HCT116 (cell line): ENCODE data around the gene CDK5RAP2. TPM values are rescaled to one million over a fixed set of nuclear protein-coding genes. Genes with fewer than 3 reads are reported as not detected.

ENCODE experiments used
- ATAC-seq: fragments of 200-7000 bp; cut with Tn5 transposase; 2 replicates; pipeline ENCODE4 v1.9.1; 2020; ENCODE audit warnings: mild to moderate bottlenecking, moderate library complexity
- BruUV-seq: library from RNA; stranded (reverse); fragments of 400-500 nt; replicated peaks from 2 replicates; lab custom pipeline; 2021; lab: Mats Ljungman, UMichigan
- CTCF ChIA-PET: fragments of 300-600 bp; sonication (Branson Sonifier 250); formaldehyde crosslinking; loops from one replicate; lab custom pipeline; 2021; ENCODE audit warnings: antibody characterized with exemption; lab: Charles Lee
- POLR2A ChIA-PET: fragments of 300-600, 350-600 bp; sonication (Branson Sonifier 250); formaldehyde crosslinking; loops from one replicate; lab custom pipeline; 2021; ENCODE audit warnings: antibody characterized with exemption; lab: Charles Lee
- RAD21 ChIA-PET, 2 experiments: fragments of 300-600 bp; sonication (Branson Sonifier 250); formaldehyde crosslinking; loops; one replicate each; lab custom pipeline; 2023; ENCODE audit warnings: low total read pairs in 2 of 2; ENCODE audit not compliant: uncharacterized antibody in 2 of 2, unreplicated experiment in 2 of 2, low non-redundant PET in 1 of 2; lab: Charles Lee
- DNase-seq: peaks from one replicate; pipeline ENCODE4 v3.0.0-alpha.2; 2010; ENCODE audit warnings: low read depth, low spot score
- H2AFZ ChIP-seq: fragments of 200-600 bp; shearing (Covaris generic), sonication (generic); 2 replicates; pipeline ENCODE4 v1.6.1; 2017; ENCODE audit warnings: low read depth, mixed run types, mixed read lengths, antibody characterized with exemption, low read length; ENCODE audit not compliant: poor library complexity, severe bottlenecking
- H3K27ac ChIP-seq: 2 replicates; pipeline ENCODE4 v1.5.1; 2012; ENCODE audit warnings: low read depth, low read length
- H3K27me3 ChIP-seq: fragments of 200-600 bp; sonication (generic); 2 replicates; pipeline ENCODE4 v1.6.1; 2016; ENCODE audit warnings: mixed run types, low read length, mixed read lengths; ENCODE audit not compliant: insufficient read depth
- H3K36me3 ChIP-seq, 2 experiments: fragments of 200-500 bp in 1 of 2; fragments of 200-600 bp in 1 of 2; sonication (Bioruptor generic) in 1 of 2; sonication (generic) in 1 of 2; 2 replicates each; pipeline versions ENCODE4 v1.5.1 to v1.6.1; 2014 to 2016; ENCODE audit warnings: low read length in 2 of 2, inconsistent platforms in 1 of 2, mixed read lengths in 1 of 2, mixed run types in 1 of 2; ENCODE audit not compliant: insufficient read depth in 2 of 2, control insufficient read depth in 1 of 2
- H3K4me1 ChIP-seq, 2 experiments: fragments of 200-600 bp in 1 of 2; sonication (generic) in 1 of 2; 2 replicates each; pipeline versions ENCODE4 v1.5.1 to v1.6.1; 2012 to 2017; ENCODE audit warnings: low read length in 2 of 2, inconsistent platforms in 1 of 2, mild to moderate bottlenecking in 1 of 2, mixed read lengths in 1 of 2, mixed run types in 1 of 2, moderate library complexity in 1 of 2; ENCODE audit not compliant: insufficient read depth in 2 of 2, control insufficient read depth in 1 of 2
- H3K4me2 ChIP-seq: fragments of 200-600 bp; sonication (generic); 2 replicates; pipeline ENCODE4 v1.6.1; 2017; ENCODE audit warnings: mixed run types, low read length, mixed read lengths
- H3K4me3 ChIP-seq, 2 experiments: fragments of 200-600 bp in 1 of 2; sonication (generic) in 1 of 2; replicated peaks in 1 of 2; 2 replicates each; pipeline ENCODE4 v1.5.1; 2011 to 2016; ENCODE audit warnings: low read length in 2 of 2, control low read depth in 1 of 2, low read depth in 1 of 2, mild to moderate bottlenecking in 1 of 2, mixed read lengths in 1 of 2, mixed run types in 1 of 2
- H3K79me2 ChIP-seq: fragments of 200-600 bp; sonication (generic); 2 replicates; pipeline ENCODE4 v1.6.1; 2017; ENCODE audit warnings: mild to moderate bottlenecking, mixed run types, low read length, moderate library complexity, mixed read lengths; ENCODE audit not compliant: insufficient read depth
- H3K9ac ChIP-seq: fragments of 200-600 bp; sonication (generic); 2 replicates; pipeline ENCODE4 v1.6.1; 2016; ENCODE audit warnings: low read length, mixed read lengths
- H3K9me2 ChIP-seq: fragments of 200-600 bp; sonication (generic), shearing (Covaris generic); 2 replicates; pipeline ENCODE4 v1.6.1; 2017; ENCODE audit warnings: mixed run types, mild to moderate bottlenecking, moderate library complexity; ENCODE audit not compliant: insufficient read depth
- H3K9me3 ChIP-seq, 2 experiments: fragments of 200-500 bp in 1 of 2; fragments of 200-600 bp in 1 of 2; sonication (Bioruptor generic) in 1 of 2; sonication (generic) in 1 of 2; 2 replicates each; pipeline ENCODE4 v1.6.1; 2014 to 2017; ENCODE audit warnings: low read length in 2 of 2, mixed read lengths in 2 of 2, inconsistent platforms in 1 of 2, low read depth in 1 of 2, mild to moderate bottlenecking in 1 of 2, mixed run types in 1 of 2, moderate library complexity in 1 of 2; ENCODE audit not compliant: control insufficient read depth in 1 of 2, insufficient read depth in 1 of 2
- H4K20me1 ChIP-seq: fragments of 200-600 bp; sonication (generic), shearing (Covaris generic); 2 replicates; pipeline ENCODE4 v1.6.1; 2017; ENCODE audit warnings: mixed run types, mild to moderate bottlenecking, moderate library complexity; ENCODE audit not compliant: insufficient read depth
- CBX3 ChIP-seq: IDR thresholded peaks from 2 replicates; pipeline ENCODE4 v1.6.1; 2012; ENCODE audit warnings: low read depth
- CEBPB ChIP-seq: IDR thresholded peaks from 2 replicates; pipeline ENCODE4 v1.6.1; 2012; ENCODE audit warnings: low read depth
- CTCF ChIP-seq, 3 experiments: fragments of 200-600 bp in 1 of 3; sonication (generic) in 1 of 3; IDR thresholded peaks in 2 of 3; conservative IDR thresholded peaks in 1 of 3; 2 replicates each; pipeline ENCODE4 v1.5.1; 2012 to 2017; ENCODE audit warnings: low read depth in 2 of 3, low read length in 2 of 3, antibody characterized with exemption in 1 of 3, borderline replicate concordance in 1 of 3, control low read depth in 1 of 3, mild to moderate bottlenecking in 1 of 3, mixed read lengths in 1 of 3, mixed run types in 1 of 3, moderate library complexity in 1 of 3; ENCODE audit not compliant: insufficient read depth in 1 of 3
- ELF1 ChIP-seq: IDR thresholded peaks from 2 replicates; pipeline ENCODE4 v1.6.1; 2012; ENCODE audit warnings: low read depth, borderline replicate concordance
- EZH2 ChIP-seq: fragments of 200-600 bp; sonication (generic); IDR thresholded peaks from 2 replicates; pipeline ENCODE4 v1.6.1; 2017; ENCODE audit warnings: antibody characterized with exemption, mixed run types
- EZH2phosphoT487 ChIP-seq: fragments of 200-600 bp; IDR thresholded peaks from 2 replicates; pipeline ENCODE4 v1.6.1; 2018; ENCODE audit warnings: antibody characterized with exemption, borderline replicate concordance
- JUND ChIP-seq: IDR thresholded peaks from 2 replicates; pipeline ENCODE4 v1.6.1; 2012
- POLR2AphosphoS5 ChIP-seq: IDR thresholded peaks from 2 replicates; pipeline ENCODE4 v1.6.1; 2011; ENCODE audit warnings: mild to moderate bottlenecking, low read depth, low read length, moderate library complexity
- SIN3A ChIP-seq: IDR thresholded peaks from 2 replicates; pipeline ENCODE4 v1.6.1; 2012; ENCODE audit warnings: low read depth
- SP1 ChIP-seq: IDR thresholded peaks from 2 replicates; pipeline ENCODE4 v1.6.1; 2012; ENCODE audit warnings: low read depth
- SRF ChIP-seq: IDR thresholded peaks from 2 replicates; pipeline ENCODE4 v1.6.1; 2012; ENCODE audit warnings: low read depth
- ZFX ChIP-seq: fragments of 450-650 bp; IDR thresholded peaks from 2 replicates; pipeline ENCODE4 v1.6.1; 2017
- ZNF274 ChIP-seq: fragments of 200-500 bp; sonication (Bioruptor generic); IDR thresholded peaks from 2 replicates; pipeline ENCODE4 v1.6.1; 2014; ENCODE audit warnings: mild to moderate bottlenecking, low read depth, low read length, inconsistent platforms
- intact Hi-C: fragments of 100-400 bp; cut with micrococcal nuclease; formaldehyde crosslinking; loops from 2 replicates; pipeline ENCODE4 v1.10.0; 2022
- total RNA-seq: library from RNA; stranded (reverse); gene quantifications from one replicate; pipeline ENCODE4 v1.2.1, GENCODE V29; 2021; ENCODE audit not compliant: unreplicated experiment

The CDK5RAP2 gene
- total RNA-seq, 1 experiment from 2014 or later: 56.2 TPM

GRCh38 chr9:120411862-120412424, 168.0 kb downstream of the CDK5RAP2 start:
- no peak overlapping the region for H3K9ac ChIP-seq
- RAD21 ChIA-PET: no interaction called here
- H3K4me1 ChIP-seq: no peaks in the 10 kb centered on the region
- POLR2A ChIA-PET: no interaction called here
- no peak for TF ChIP-seq CTCF (IDR thresholded peaks at IDR 0.05 in 2 of 3, conservative IDR thresholded peaks at IDR 0.05 in 1 of 3; ENCODE audit: borderline replicate concordance in 1 of 3, insufficient read depth in 1 of 3, low read depth in 2 of 3, low read length in 2 of 3)
- no peak for TF ChIP-seq CEBPB
- H3K9me2 ChIP-seq: no peaks in the 10 kb centered on the region
- no peaks in the 10 kb centered on the region for H3K79me2 ChIP-seq
- intact Hi-C loops: no loop called here
- DNase-seq (no peak), ATAC-seq (no peak)
- no TSS peak for BruUV-seq
- CTCF ChIA-PET: no interaction called here
- H3K27me3 ChIP-seq: no peaks in the 10 kb centered on the region
- H3K4me3 ChIP-seq: no peak overlapping the region
- H3K27ac ChIP-seq: no peak overlapping the region
- no peak overlapping the region for H3K4me2 ChIP-seq
- no peak overlapping the region for H2AFZ ChIP-seq
- no peaks in the 10 kb centered on the region for H4K20me1 ChIP-seq
- no peaks in the 10 kb centered on the region for H3K9me3 ChIP-seq
- H3K36me3 ChIP-seq: peaks cover 13 to 20% of the 10 kb centered on the region in 2 experiments; a peak in 3 of 4 replicates

- no TSS peak for BruUV-seq
These were observed 169.0 kb downstream of the CDK5RAP2 start for GRCh38 chr9:120410925-120411501.

More at GRCh38 chr9:120410925-120411501, 169.0 kb downstream of the CDK5RAP2 start:
- RAD21 ChIA-PET: no interaction called here
- Histone ChIP-seq H3K27ac (no peak overlapping the region), H3K27me3 (no peaks in the 10 kb centered on the region), H3K9me3 (no peaks in the 10 kb centered on the region), H3K4me3 (no peak overlapping the region), H3K4me2 (no peak overlapping the region), H3K9ac (no peak overlapping the region), H3K4me1 (no peaks in the 10 kb centered on the region), H3K9me2 (no peaks in the 10 kb centered on the region), H2AFZ (no peak overlapping the region), H4K20me1 (no peaks in the 10 kb centered on the region), H3K79me2 (no peaks in the 10 kb centered on the region), H3K36me3 (peaks cover 13 to 28% of the 10 kb centered on the region in 2 experiments; a peak in 3 of 4 replicates)
- intact Hi-C loops: no loop called here
- CTCF ChIA-PET: no interaction called here
- ATAC-seq: no peak
- POLR2A ChIA-PET: no interaction called here
- no peak for TF ChIP-seq JUND
- TF ChIP-seq EZH2: no peak
- TF ChIP-seq SRF: no peak
- no peak for TF ChIP-seq CBX3
- no peak for TF ChIP-seq POLR2AphosphoS5
- TF ChIP-seq ZNF274: no peak
- TF ChIP-seq SP1: no peak
- no peak for TF ChIP-seq ZFX
- no peak for TF ChIP-seq CEBPB
- TF ChIP-seq SIN3A: no peak
- TF ChIP-seq EZH2phosphoT487: no peak
- TF ChIP-seq ELF1: no peak
- DNase-seq: no peak
